ENCODE measurements around the gene TRAPPC13. TPM values are rescaled to one million over a fixed set of nuclear protein-coding genes. Genes with fewer than 3 reads are reported as not detected.
A peak's percentile ranks its signal among the peaks of the same experiment; 100 is the strongest.

Gene TRAPPC13
- total and polyA plus RNA-seq, 2 of the 13 experiments (the other 11 are each of a cell fraction or from before 2014, with no cell fraction given) = 8.4 to 19.6 TPM

GRCh38 chr5:65651144-65651543, 26.3 kb downstream of the TRAPPC13 start (continued):
- TF ChIP-seq PATZ1 (CRISPR knock-in tag; IDR thresholded peaks at IDR 0.05) (no peak), ZMAT5 (CRISPR knock-in tag; IDR thresholded peaks at IDR 0.05; ENCODE audit: borderline replicate concordance, low read depth) (no peak), KLF15 (CRISPR knock-in tag; IDR thresholded peaks at IDR 0.05; ENCODE audit: borderline replicate concordance) (no peak), ZEB1 (IDR thresholded peaks at IDR 0.05; ENCODE audit: insufficient replicate concordance, low read depth) (no peak), KDM3A (CRISPR knock-in tag; IDR thresholded peaks at IDR 0.05; ENCODE audit: low read depth) (no peak), GTF3A (CRISPR knock-in tag; conservative IDR thresholded peaks at IDR 0.05) (no peak), DRAP1 (CRISPR knock-in tag; IDR thresholded peaks at IDR 0.05) (no peak), ZMYM3 (CRISPR knock-in tag; IDR thresholded peaks at IDR 0.05) (peak; percentile 93), HNRNPUL1 (IDR thresholded peaks at IDR 0.05; ENCODE audit: low read depth, low read length) (no peak), ZNF562 (CRISPR knock-in tag; IDR thresholded peaks at IDR 0.05; ENCODE audit: borderline replicate concordance) (no peak), ZNF746 (CRISPR knock-in tag; IDR thresholded peaks at IDR 0.05) (no peak), ZFP36 (IDR thresholded peaks at IDR 0.05; ENCODE audit: borderline replicate concordance, low read depth, low read length, partially characterized antibody) (no peak), SRSF4 (IDR thresholded peaks at IDR 0.05; ENCODE audit: low read depth, low read length, poor library complexity, severe bottlenecking) (no peak), KDM6A (CRISPR knock-in tag; IDR thresholded peaks at IDR 0.05; ENCODE audit: low read depth) (peak; percentile 73), HNRNPH1 (optimal IDR thresholded peaks at IDR 0.05; ENCODE audit: low read depth, low read length) (no peak), HIC2 (CRISPR knock-in tag; IDR thresholded peaks at IDR 0.05; ENCODE audit: low read depth) (no peak), ATF1 (CRISPR knock-in tag; IDR thresholded peaks at IDR 0.05) (no peak), U2AF2 (IDR thresholded peaks at IDR 0.05; ENCODE audit: low read depth, low read length) (no peak), ZNF607 (CRISPR knock-in tag; IDR thresholded peaks at IDR 0.05; ENCODE audit: borderline replicate concordance) (no peak), ZNF891 (CRISPR knock-in tag; IDR thresholded peaks at IDR 0.05) (no peak)
